Measurements from ENCODE around the gene SHC1. TPM values are rescaled to one million over a fixed set of nuclear protein-coding genes. Genes with fewer than 3 reads are reported as not detected.

Gene SHC1
- polyA plus RNA-seq, 1 of the 3 experiments (the other 2 are of a cell fraction): 338 TPM

- H3K79me2 ChIP-seq (ENCODE audit: insufficient read depth): peaks cover 74% of the 10 kb centered on the region
- H3K4me1 ChIP-seq (ENCODE audit: control insufficient read depth in 1 of 2, insufficient read depth in 2 of 2, low read depth in 1 of 2, low read length in 1 of 2): peaks cover 18 to 61% of the 10 kb centered on the region in 2 experiments
- CTCF ChIA-PET: interaction anchor here (1.7 to 37.5 kb wide), 3 partner anchors 8 to 82 kb away, joined by 4 to 640 read pairs (median 36); partner anchors contain the start of genes ADAM15, LENEP, PYGO2 and ZBTB7B
- no peaks in the 10 kb centered on the region for H3K27me3 ChIP-seq (ENCODE audit: insufficient read depth)
- no peak overlapping the region for H2AFZ ChIP-seq (ENCODE audit: low read depth)
- no peaks in the 10 kb centered on the region for H3K9me2 ChIP-seq
- peak overlapping the region; percentile 88 for H3K9ac ChIP-seq
- 59% methylated on average over 3 of the region's 3 CpGs for WGBS (ENCODE audit: low lambda C conversion rate)
- H3K4me3 ChIP-seq (ENCODE audit: low read depth in 2 of 2, low read length in 1 of 2): peak overlapping the region; percentile 77 to 90
- no peaks in the 10 kb centered on the region for H3K9me3 ChIP-seq
- H3K27ac ChIP-seq (ENCODE audit: low read depth in 2 of 2, low read length in 1 of 2): peak overlapping the region; percentile 97 to 99; a peak in 3 of 4 replicates
- peak; percentile 69 for DNase-seq
- peaks cover 46% of the 10 kb centered on the region for H3F3A ChIP-seq (replicated peaks; ENCODE audit: insufficient read depth)
- H4K20me1 ChIP-seq (ENCODE audit: insufficient read depth): peaks cover 27% of the 10 kb centered on the region
- TF ChIP-seq SMC3 (IDR thresholded peaks at IDR 0.05; ENCODE audit: low read depth, low read length): peak; percentile 10; the same call in 1 of the 2 replicates
- peak; percentile 38; the same call in 1 of the 2 replicates for TF ChIP-seq RCOR1 (IDR thresholded peaks at IDR 0.05; ENCODE audit: low read length)
- TF ChIP-seq CHD2 (IDR thresholded peaks at IDR 0.05; ENCODE audit: low read length, partially characterized antibody): peak; percentile 79
- TF ChIP-seq USF1 (IDR thresholded peaks at IDR 0.05; ENCODE audit: borderline replicate concordance, low read depth): no peak
- TF ChIP-seq CTCF (IDR thresholded peaks at IDR 0.05): no peak
- peak in 1 of 2 experiments; percentile 67; a peak in 2 of 4 replicates for TF ChIP-seq EP300 (IDR thresholded peaks at IDR 0.05; ENCODE audit: borderline replicate concordance in 1 of 2, low read depth in 1 of 2, low read length in 1 of 2)
- TF ChIP-seq GABPA (IDR thresholded peaks at IDR 0.05; ENCODE audit: low read depth): no peak
- peak; percentile 65 for TF ChIP-seq MXI1 (IDR thresholded peaks at IDR 0.05; ENCODE audit: low read depth, low read length)
- peak overlapping the region; percentile 98 for H3K4me2 ChIP-seq
- H3K36me3 ChIP-seq (replicated peaks in 1 of 2; ENCODE audit: control insufficient read depth in 1 of 2, insufficient read depth in 2 of 2, low read length in 1 of 2): peaks cover 31 to 36% of the 10 kb centered on the region in 2 experiments
- POLR2A ChIA-PET: interaction anchor here (1.2 to 3.7 kb wide), 5 partner anchors 11 to 96 kb away, joined by 3 to 25 read pairs (median 15); partner anchors contain the start of gene PBXIP1
Measured at GRCh38 chr1:154968731-154969130, 1.8 kb downstream of the SHC1 start.

GRCh38 chr1:154967331-154967950, 3.1 kb downstream of the SHC1 start:
- Histone ChIP-seq H3K9me2 (no peaks in the 10 kb centered on the region), H3K4me1 (ENCODE audit: control insufficient read depth in 1 of 2, insufficient read depth in 2 of 2, low read depth in 1 of 2, low read length in 1 of 2) (peaks cover 21 to 65% of the 10 kb centered on the region in 2 experiments), H3K27ac (ENCODE audit: low read depth in 2 of 2, low read length in 1 of 2) (peak overlapping the region; percentile 13 to 97; a peak in 3 of 4 replicates), H4K20me1 (ENCODE audit: insufficient read depth) (peaks cover 27% of the 10 kb centered on the region), H3F3A (replicated peaks; ENCODE audit: insufficient read depth) (peaks cover 39% of the 10 kb centered on the region), H3K9ac (peak overlapping the region; percentile 11; the same call in 1 of the 2 replicates), H3K4me3 (ENCODE audit: low read depth in 2 of 2, low read length in 1 of 2) (peak overlapping the region in 1 of 2 experiments; percentile 2; a peak in 2 of 4 replicates), H2AFZ (ENCODE audit: low read depth) (no peak overlapping the region), H3K27me3 (ENCODE audit: insufficient read depth) (no peaks in the 10 kb centered on the region), H3K9me3 (no peaks in the 10 kb centered on the region), H3K79me2 (ENCODE audit: insufficient read depth) (peaks cover 79% of the 10 kb centered on the region), H3K36me3 (replicated peaks in 1 of 2; ENCODE audit: control insufficient read depth in 1 of 2, insufficient read depth in 2 of 2, low read length in 1 of 2) (peaks cover 36 to 49% of the 10 kb centered on the region in 2 experiments), H3K4me2 (peak overlapping the region; percentile 98)
- TF ChIP-seq RXRA (IDR thresholded peaks at IDR 0.05; ENCODE audit: borderline replicate concordance, low read depth) (no peak), FOSL2 (IDR thresholded peaks at IDR 0.05; ENCODE audit: borderline replicate concordance, low read depth) (no peak)
- no peak for DNase-seq
- POLR2A ChIA-PET: no interaction called here
- WGBS (ENCODE audit: low lambda C conversion rate): 81% methylated on average over 2 of the region's 5 CpGs
- CTCF ChIA-PET: interaction anchor here (0.7 to 37.5 kb wide), 4 partner anchors 31 to 200 kb away, joined by 3 to 640 read pairs (median 7); partner anchors contain the start of genes LENEP and ZBTB7B

Measured in SK-N-SH (cell line).